MM.1S (cell line): ENCODE results near the gene LRRC63.

ENCODE experiments used
- DNase-seq: peaks from one replicate; pipeline ENCODE4 v3.0.0-alpha.2; 2015
- H2AFZ ChIP-seq: fragments of 300-600 bp; sonication (generic); 2 replicates; pipeline ENCODE4 v1.6.0; 2016; ENCODE audit warnings: antibody characterized with exemption, low read length
- H3F3A ChIP-seq: fragments of 300-600 bp; sonication (generic); 2 replicates; pipeline ENCODE4 v1.6.1; 2016; ENCODE audit warnings: mild to moderate bottlenecking, antibody characterized with exemption, low read length, moderate library complexity, mixed read lengths; ENCODE audit not compliant: insufficient read depth
- H3K27ac ChIP-seq: fragments of 300-600 bp; sonication (generic); 2 replicates; pipeline ENCODE4 v1.5.1; 2016; ENCODE audit warnings: mild to moderate bottlenecking, low read length
- H3K27me3 ChIP-seq: fragments of 300-600 bp; sonication (generic); replicated peaks from 2 replicates; pipeline ENCODE4 v1.6.0; 2016; ENCODE audit warnings: low read length; ENCODE audit not compliant: insufficient read depth
- H3K36me3 ChIP-seq: fragments of 300-600 bp; sonication (generic); replicated peaks from 2 replicates; pipeline ENCODE4 v1.6.1; 2016; ENCODE audit warnings: mild to moderate bottlenecking, low read length, mixed read lengths; ENCODE audit not compliant: insufficient read depth
- H3K4me1 ChIP-seq: fragments of 300-600 bp; sonication (generic); 2 replicates; pipeline ENCODE4 v1.6.1; 2016; ENCODE audit warnings: low read length, mixed read lengths
- H3K4me2 ChIP-seq: fragments of 300-600 bp; sonication (generic); 2 replicates; pipeline ENCODE4 v1.6.0; 2016; ENCODE audit warnings: low read depth, low read length
- H3K4me3 ChIP-seq: fragments of 300-600 bp; sonication (generic); 2 replicates; pipeline ENCODE4 v1.5.1; 2016; ENCODE audit warnings: low read length, mixed read lengths
- H3K79me2 ChIP-seq: fragments of 300-600 bp; sonication (generic); 2 replicates; pipeline ENCODE4 v1.6.1; 2016; ENCODE audit warnings: mixed run types, low read length, mixed read lengths
- H3K9ac ChIP-seq: fragments of 300-600 bp; sonication (generic); 2 replicates; pipeline ENCODE4 v1.6.1; 2016; ENCODE audit warnings: low read length, mixed read lengths
- H3K9me2 ChIP-seq: fragments of 300-600 bp; sonication (generic); replicated peaks from 2 replicates; pipeline ENCODE4 v1.6.1; 2016; ENCODE audit warnings: mild to moderate bottlenecking, low read length, mixed read lengths; ENCODE audit not compliant: insufficient read depth
- H3K9me3 ChIP-seq: fragments of 300-600 bp; sonication (generic); replicated peaks from 2 replicates; pipeline ENCODE4 v1.6.1; 2016; ENCODE audit warnings: mild to moderate bottlenecking, low read length, mixed read lengths; ENCODE audit not compliant: insufficient read depth
- H4K20me1 ChIP-seq: fragments of 300-600 bp; sonication (generic); 2 replicates; pipeline ENCODE4 v1.6.1; 2016; ENCODE audit warnings: mild to moderate bottlenecking, low read length, moderate library complexity, mixed read lengths; ENCODE audit not compliant: insufficient read depth
- CTCF ChIP-seq: fragments of 300-600 bp; sonication (generic); IDR thresholded peaks from 2 replicates; pipeline ENCODE4 v1.5.1; 2016; ENCODE audit warnings: antibody characterized with exemption, low read length, mixed read lengths
- EZH2 ChIP-seq: fragments of 300-600 bp; sonication (generic); optimal IDR thresholded peaks from 2 replicates; pipeline ENCODE3; 2017; ENCODE audit warnings: low read depth, mild to moderate bottlenecking, antibody characterized with exemption, low read length, mixed read lengths
- EZH2phosphoT487 ChIP-seq: fragments of 300-600 bp; sonication (generic); IDR thresholded peaks from 2 replicates; pipeline ENCODE4 v1.6.1; 2018; ENCODE audit warnings: antibody characterized with exemption, low read length

Gene LRRC63

GRCh38 chr13:46192412-46192811, 19.3 kb upstream of the LRRC63 start:
- H3K4me1 ChIP-seq: no peaks in the 10 kb centered on the region
- no peak overlapping the region for H3K9ac ChIP-seq
- no peak overlapping the region for H3K4me3 ChIP-seq
- H3K9me2 ChIP-seq: no peaks in the 10 kb centered on the region
- H3K27ac ChIP-seq: no peak overlapping the region
- H2AFZ ChIP-seq: no peak overlapping the region
- no peaks in the 10 kb centered on the region for H3K9me3 ChIP-seq
- no peak for TF ChIP-seq EZH2phosphoT487
- no peak for TF ChIP-seq CTCF
- TF ChIP-seq EZH2: no peak
- no peak overlapping the region for H3K4me2 ChIP-seq
- no peaks in the 10 kb centered on the region for H4K20me1 ChIP-seq
- no peak for DNase-seq
- no peaks in the 10 kb centered on the region for H3K79me2 ChIP-seq
- H3F3A ChIP-seq: no peaks in the 10 kb centered on the region
- no peaks in the 10 kb centered on the region for H3K27me3 ChIP-seq
- no peaks in the 10 kb centered on the region for H3K36me3 ChIP-seq

GRCh38 chr13:46195016-46195415, 16.7 kb upstream of the LRRC63 start:
- H3K27me3 ChIP-seq: no peaks in the 10 kb centered on the region
- H3K4me3 ChIP-seq: no peak overlapping the region
- no peaks in the 10 kb centered on the region for H3K9me2 ChIP-seq
- H3K36me3 ChIP-seq: no peaks in the 10 kb centered on the region
- no peaks in the 10 kb centered on the region for H3F3A ChIP-seq
- no peak overlapping the region for H3K9ac ChIP-seq
- H3K4me1 ChIP-seq: no peaks in the 10 kb centered on the region
- no peak overlapping the region for H2AFZ ChIP-seq
- no peak for TF ChIP-seq EZH2
- no peak for TF ChIP-seq EZH2phosphoT487
- H4K20me1 ChIP-seq: no peaks in the 10 kb centered on the region
- H3K9me3 ChIP-seq: no peaks in the 10 kb centered on the region
- H3K79me2 ChIP-seq: no peaks in the 10 kb centered on the region
- no peak overlapping the region for H3K27ac ChIP-seq
- DNase-seq: no peak
- H3K4me2 ChIP-seq: no peak overlapping the region

GRCh38 chr13:46197299-46198048, 14.3 kb upstream of the LRRC63 start:
- H3F3A ChIP-seq: peaks cover 7% of the 10 kb centered on the region
- H3K9me2 ChIP-seq: no peaks in the 10 kb centered on the region
- no peaks in the 10 kb centered on the region for H3K36me3 ChIP-seq
- H3K9ac ChIP-seq: no peak overlapping the region
- H3K4me3 ChIP-seq: no peak overlapping the region
- H3K4me2 ChIP-seq: peak overlapping the region; percentile 24; the same call in 1 of the 2 replicates
- H3K27ac ChIP-seq: no peak overlapping the region
- TF ChIP-seq EZH2 (no peak), EZH2phosphoT487 (no peak), CTCF (no peak)
- H2AFZ ChIP-seq: no peak overlapping the region
- H3K4me1 ChIP-seq: peaks cover 15% of the 10 kb centered on the region; the same call in 1 of the 2 replicates
- no peaks in the 10 kb centered on the region for H3K27me3 ChIP-seq
- H3K79me2 ChIP-seq: no peaks in the 10 kb centered on the region
- no peaks in the 10 kb centered on the region for H4K20me1 ChIP-seq
- no peaks in the 10 kb centered on the region for H3K9me3 ChIP-seq
- no peak for DNase-seq

- Histone ChIP-seq H3K79me2 (no peaks in the 10 kb centered on the region), H3K27ac (no peak overlapping the region), H3K4me3 (no peak overlapping the region), H3K9me3 (no peaks in the 10 kb centered on the region), H3K36me3 (no peaks in the 10 kb centered on the region), H3K9me2 (no peaks in the 10 kb centered on the region), H2AFZ (no peak overlapping the region), H3K9ac (no peak overlapping the region), H3K4me2 (no peak overlapping the region), H3K4me1 (peaks cover 28% of the 10 kb centered on the region), H4K20me1 (no peaks in the 10 kb centered on the region), H3F3A (peaks cover 15% of the 10 kb centered on the region), H3K27me3 (no peaks in the 10 kb centered on the region)
- DNase-seq: no peak
- TF ChIP-seq CTCF (no peak), EZH2phosphoT487 (no peak), EZH2 (no peak)
These were observed 13.0 kb upstream of the LRRC63 start for GRCh38 chr13:46198696-46199193.
